Ovary (tissue), 9 donors: ENCODE measurements around the gene PACSIN2. TPM values are rescaled to one million over a fixed set of nuclear protein-coding genes. Genes with fewer than 3 reads are reported as not detected.

ENCODE experiments used
- DNase-seq, 5 donors: peaks; one replicate each; pipeline ENCODE4 v3.0.0-alpha.2; 2019 to 2020
- H3K27ac ChIP-seq, 2 donors: fragments of 200-600 bp; one replicate each; pipeline versions ENCODE4 v1.5.1 to v1.8.0; 2019 to 2022
- H3K27me3 ChIP-seq: fragments of 200-600 bp; one replicate; pipeline ENCODE4 v1.8.0; 2022
- H3K36me3 ChIP-seq: fragments of 200-600 bp; sonication (generic); one replicate; pipeline ENCODE4 v1.5.1; 2019
- H3K4me1 ChIP-seq: one replicate; pipeline ENCODE4 v1.8.1; 2013; ENCODE audit warnings: mild to moderate bottlenecking, moderate library complexity; ENCODE audit not compliant: insufficient read depth
- H3K4me3 ChIP-seq: fragments of 200-600 bp; sonication (generic); one replicate; pipeline ENCODE4 v1.5.1; 2017
- H3K9me3 ChIP-seq, 2 donors: fragments of 200-600 bp in 1 of 2; sonication (generic) in 1 of 2; one replicate each; pipeline versions ENCODE4 v1.5.1 to v1.8.1; 2013 to 2019; ENCODE audit warnings: mild to moderate bottlenecking in 1 of 2, moderate library complexity in 1 of 2
- CTCF ChIP-seq, 3 donors: fragments of 450-650 bp in 2 of 3; fragments of 200-600 bp in 1 of 3; IDR thresholded peaks; one replicate each; pipeline versions ENCODE4 v1.5.1 to v1.8.0; 2016 to 2022; ENCODE audit warnings: antibody characterized with exemption in 3 of 3, mild to moderate bottlenecking in 1 of 3
- EP300 ChIP-seq: sonication (generic); formaldehyde crosslinking; IDR thresholded peaks from one replicate; pipeline ENCODE4 v1.6.1; 2017; ENCODE audit warnings: antibody characterized with exemption
- POLR2A ChIP-seq: fragments of 450-650 bp; IDR thresholded peaks from one replicate; pipeline ENCODE4 v1.6.1; 2017; ENCODE audit warnings: antibody characterized with exemption, mild to moderate bottlenecking, moderate library complexity
- WGBS, 3 donors: extraction: QIAGEN DNeasy Blood & Tissue Kit in 1 of 3; methylation state at CpG; one replicate each; pipeline versions ENCODE4 v1.1.5 to v1.1.7; 2013 to 2017; 5-methylcytosine and 5-hydroxymethylcytosine counted together
- intact Hi-C, 4 donors: fragments of 100-400 bp; cut with DNase I; formaldehyde crosslinking; loops; one replicate each; pipeline versions ENCODE4 v1.11.0 to v1.15.1; 2022 to 2023
- polyA plus RNA-seq, 2 donors: library from polyadenylated mRNA; stranded (reverse); fragments of 200-250 nt in 1 of 2; fragments of 350-450 nt in 1 of 2; fragmentation: Illumina TruSeq in 1 of 2; extraction: RNeasy Lipid Tissue Mini Kit (QIAGEN cat#74804) in 1 of 2; gene quantifications; one replicate each; pipeline ENCODE4 v1.2.3, GENCODE V29; 2013 to 2014
- total RNA-seq, 7 donors: library from RNA; depleted of rRNA in 2 of 7; stranded (reverse); fragments of >200 nt in 2 of 7; fragmentation: NEBNext Ultra II Directional in 3 of 7; extraction: Animal tissue kit (Norgen Biotek cat#: 25700) in 3 of 7; gene quantifications; one replicate each; pipeline versions ENCODE4 v1.1.0 to v1.2.4, GENCODE V29; 2016 to 2023
- donor health status: DM: no; HTN: no; CAD: no; lungs with moderate emphysema.
- donor health status: DM: no; HTN: no; CAD: no.
- donor health status: Bipolar disorder and iron deficiency.
- donor health status: DM: yes; HTN: yes; CAD: no.
- donor health status: DM: no; HTN: no; CAD: no.
- donor health status: DM: yes; HTN: yes; CAD: no.

The PACSIN2 gene
- total and polyA plus RNA-seq, 9 donors = 25.5 to 60.0 (median 48.0) TPM

DNA sequence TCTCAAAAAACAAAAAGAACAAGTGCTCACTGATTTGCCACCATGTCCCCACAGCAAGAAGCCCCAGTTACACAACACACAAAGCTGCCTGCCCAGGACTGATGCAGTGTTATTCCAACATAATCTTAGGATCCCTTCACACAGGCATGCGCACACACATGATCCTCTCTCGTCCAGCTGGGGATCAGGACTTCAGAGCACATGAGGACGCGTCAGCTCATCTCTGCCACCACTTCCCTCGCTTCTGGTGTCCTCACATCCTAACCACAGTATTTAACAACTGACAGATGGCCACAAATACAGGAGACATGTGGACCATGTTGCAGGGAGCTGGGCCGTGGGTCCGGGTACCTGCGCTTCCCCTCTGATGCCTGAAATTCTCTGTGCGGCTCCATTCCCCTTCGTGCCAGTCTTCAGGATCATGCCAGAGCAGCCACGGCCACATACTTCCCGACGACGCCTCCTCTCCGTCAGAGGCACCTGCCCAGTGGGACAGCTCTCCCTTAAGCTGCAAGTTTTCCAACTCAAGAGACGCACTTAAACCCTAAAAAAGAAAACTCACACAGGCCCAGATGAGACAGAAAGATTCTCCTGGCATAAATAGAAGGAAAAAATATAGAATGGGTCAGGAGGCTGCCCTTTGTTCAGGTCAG is 68.3 kb downstream of the PACSIN2 start:
- no peaks in the 10 kb centered on the region for H3K9me3 ChIP-seq
- peaks cover 22% of the 10 kb centered on the region for H3K4me1 ChIP-seq
- no peak for DNase-seq
- 88 to 93% (median 89%) methylated on average over 16 of the region's 16 CpGs for WGBS, 3 donors
- no peaks in the 10 kb centered on the region for H3K27me3 ChIP-seq
- no peak overlapping the region for H3K27ac ChIP-seq
- intact Hi-C loops = no loop called here
- no peaks in the 10 kb centered on the region for H3K36me3 ChIP-seq
- no peak for TF ChIP-seq CTCF (IDR thresholded peaks at IDR 0.05)
- TF ChIP-seq POLR2A = no peak
- TF ChIP-seq EP300 = no peak
- no peak overlapping the region for H3K4me3 ChIP-seq

DNA sequence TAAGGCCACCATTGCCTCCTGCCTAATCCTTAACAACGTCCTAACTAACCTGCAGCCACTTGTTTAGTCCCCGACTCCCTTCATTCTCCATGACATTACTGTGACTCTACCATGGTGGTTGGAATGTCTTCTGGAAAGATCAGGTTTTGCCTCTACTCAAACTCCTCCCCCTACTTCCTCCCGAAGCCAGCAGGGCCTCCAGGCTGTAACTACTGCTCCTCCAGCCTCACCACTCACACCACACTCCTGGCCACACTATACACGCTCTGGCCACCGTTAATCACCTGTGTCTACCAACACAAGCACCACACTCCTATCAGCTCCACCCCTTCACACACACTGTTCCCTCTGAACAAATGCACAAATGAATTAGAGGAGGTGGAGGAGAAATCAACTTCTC is 69.2 kb downstream of the PACSIN2 start:
- Histone ChIP-seq H3K27ac (no peak overlapping the region), H3K27me3 (no peaks in the 10 kb centered on the region), H3K4me1 (peaks cover 18% of the 10 kb centered on the region), H3K36me3 (no peaks in the 10 kb centered on the region), H3K9me3 (no peaks in the 10 kb centered on the region), H3K4me3 (no peak overlapping the region)
- intact Hi-C loops = no loop called here
- no peak for DNase-seq
- TF ChIP-seq CTCF (IDR thresholded peaks at IDR 0.05) (no peak), POLR2A (no peak), EP300 (no peak)
- 80 to 82% (median 80%) methylated on average over 5 of the region's 5 CpGs for WGBS, 3 donors

GRCh38 chr22:42945027-42945426 is 69.9 kb downstream of the PACSIN2 start:
- 90 to 95% (median 91%) methylated on average over 9 of the region's 9 CpGs for WGBS, 3 donors
- H3K36me3 ChIP-seq = no peaks in the 10 kb centered on the region

DNA sequence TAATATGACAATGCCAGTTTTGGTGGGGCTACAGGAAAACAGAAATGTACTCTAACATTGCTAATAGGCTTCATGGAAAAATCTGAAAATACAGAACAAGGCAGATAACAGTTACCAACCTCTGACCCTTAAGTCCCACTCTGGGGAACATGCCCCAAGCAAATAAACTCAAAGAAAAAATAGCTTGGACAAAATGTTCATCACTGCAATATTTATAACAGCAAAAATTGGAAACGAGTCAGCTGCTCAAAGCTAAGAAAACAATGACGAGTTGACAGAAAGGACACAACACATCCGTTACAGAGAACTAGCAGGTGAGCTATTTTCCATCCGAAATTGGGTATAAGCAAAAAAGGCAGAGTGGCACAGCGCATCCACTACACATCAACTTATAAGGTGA is 70.5 kb downstream of the PACSIN2 start:
- no peaks in the 10 kb centered on the region for H3K36me3 ChIP-seq
- no peaks in the 10 kb centered on the region for H3K27me3 ChIP-seq
- H3K4me3 ChIP-seq = no peak overlapping the region
- TF ChIP-seq EP300 (no peak), CTCF (IDR thresholded peaks at IDR 0.05) (no peak), POLR2A (no peak)
- 77 to 79% (median 79%) methylated on average over 5 of the region's 5 CpGs for WGBS, 3 donors
- H3K27ac ChIP-seq = no peak overlapping the region
- peaks cover 25% of the 10 kb centered on the region for H3K4me1 ChIP-seq
- intact Hi-C loops = no loop called here
- no peaks in the 10 kb centered on the region for H3K9me3 ChIP-seq
- no peak for DNase-seq

More at GRCh38 chr22:42945027-42945426, 69.9 kb downstream of the PACSIN2 start:
- no peak overlapping the region for H3K27ac ChIP-seq
- H3K4me1 ChIP-seq = peaks cover 20% of the 10 kb centered on the region
- no peaks in the 10 kb centered on the region for H3K9me3 ChIP-seq
- TF ChIP-seq EP300 (no peak), CTCF (IDR thresholded peaks at IDR 0.05) (no peak), POLR2A (no peak)
- no peak overlapping the region for H3K4me3 ChIP-seq
- DNase-seq = no peak
- no peaks in the 10 kb centered on the region for H3K27me3 ChIP-seq
- intact Hi-C loops = no loop called here
